ENCODE measurements around the gene KIF26A.

GRCh38 chr14:104146651-104147345 lies 8.4 kb downstream of the KIF26A start:
- TF ChIP-seq CTCF (IDR thresholded peaks at IDR 0.05; ENCODE audit: poor library complexity, severe bottlenecking): no peak
- TF ChIP-seq TAF1 (IDR thresholded peaks at IDR 0.05; ENCODE audit: low read depth): no peak
- no peak for TF ChIP-seq REST (IDR thresholded peaks at IDR 0.05; ENCODE audit: borderline replicate concordance)
- TF ChIP-seq EZH2 (IDR thresholded peaks at IDR 0.05; ENCODE audit: borderline replicate concordance, insufficient read depth, low read length, poor library complexity, severe bottlenecking): no peak
- no peak for TF ChIP-seq MXI1 (conservative IDR thresholded peaks at IDR 0.05; ENCODE audit: poor library complexity, severe bottlenecking)
- TF ChIP-seq RAD21 (conservative IDR thresholded peaks at IDR 0.05): no peak
- no peak for TF ChIP-seq SMC3 (conservative IDR thresholded peaks at IDR 0.05; ENCODE audit: poor library complexity)
- TF ChIP-seq EP300 (conservative IDR thresholded peaks at IDR 0.05; ENCODE audit: poor library complexity, severe bottlenecking): no peak
- no peak for TF ChIP-seq POLR2AphosphoS5 (IDR thresholded peaks at IDR 0.05)
